ENCODE data around the gene ADGRG1.

Gene ADGRG1

GRCh38 chr16:57635266-57636097, 7.1 kb downstream of the ADGRG1 start:
- DNase-seq (ENCODE audit: low read depth): no peak

GRCh38 chr16:57636184-57636583, 7.8 kb downstream of the ADGRG1 start:
- DNase-seq (ENCODE audit: low read depth): no peak

- no peak for DNase-seq (ENCODE audit: low read depth)
These were observed 8.6 kb downstream of the ADGRG1 start for GRCh38 chr16:57637020-57637419.

GRCh38 chr16:57637424-57637823, 9.0 kb downstream of the ADGRG1 start:
- no peak for DNase-seq (ENCODE audit: low read depth)

- DNase-seq (ENCODE audit: low read depth): no peak
These were observed 9.5 kb downstream of the ADGRG1 start for GRCh38 chr16:57637965-57638364.

- DNase-seq (ENCODE audit: low read depth): no peak
These were observed 10.0 kb downstream of the ADGRG1 start for GRCh38 chr16:57638381-57638780.

- no peak for DNase-seq (ENCODE audit: low read depth)
These were observed 10.9 kb downstream of the ADGRG1 start for GRCh38 chr16:57639172-57639887.

- DNase-seq (ENCODE audit: low read depth): no peak
These were observed 11.8 kb downstream of the ADGRG1 start for GRCh38 chr16:57640185-57640584.

GRCh38 chr16:57640612-57641011, 12.2 kb downstream of the ADGRG1 start:
- no peak for DNase-seq (ENCODE audit: low read depth)

GRCh38 chr16:57642160-57643135, 14.0 kb downstream of the ADGRG1 start:
- no peak for DNase-seq (ENCODE audit: low read depth)

- no peak for DNase-seq (ENCODE audit: low read depth)
These were observed 14.9 kb downstream of the ADGRG1 start for GRCh38 chr16:57643147-57643874.

GRCh38 chr16:57643910-57644309, 15.5 kb downstream of the ADGRG1 start:
- no peak for DNase-seq (ENCODE audit: low read depth)

GRCh38 chr16:57644383-57645014, 16.1 kb downstream of the ADGRG1 start:
- DNase-seq (ENCODE audit: low read depth): no peak

- DNase-seq (ENCODE audit: low read depth): no peak
These were observed 16.7 kb downstream of the ADGRG1 start for GRCh38 chr16:57645169-57645568.

- no peak for DNase-seq (ENCODE audit: low read depth)
These were observed 17.4 kb downstream of the ADGRG1 start for GRCh38 chr16:57645691-57646387.

- DNase-seq (ENCODE audit: low read depth): no peak
These were observed 18.1 kb downstream of the ADGRG1 start for GRCh38 chr16:57646388-57647039.

- no peak for DNase-seq (ENCODE audit: low read depth)
These were observed 18.9 kb downstream of the ADGRG1 start for GRCh38 chr16:57647136-57647875.

- DNase-seq (ENCODE audit: low read depth): no peak
These were observed 19.7 kb downstream of the ADGRG1 start for GRCh38 chr16:57648125-57648524.

All from stimulated activated CD8-positive, alpha-beta memory T cell treated with anti-CD3 and anti-CD28 coated beads, Interleukin-12 subunit alpha, Interleukin-12 subunit beta, amount 100 ng/mL, for 1 hour (primary cell).